ENCODE data around the gene MED16.

The MED16 gene

GRCh38 chr19:918152-918437 lies 25.1 kb upstream of the MED16 start:
- no peak overlapping the region for H3K4me3 ChIP-seq (ENCODE audit: extremely low read depth, insufficient read depth, low read length, poor library complexity, severe bottlenecking)
- 2 to 10% methylated on average over 6 to 8 of the region's 12 CpGs for WGBS, 2 experiments (ENCODE audit: insufficient coverage in 2 of 2)
- no peaks in the 10 kb centered on the region for H3K36me3 ChIP-seq (ENCODE audit: control insufficient read depth, insufficient read depth, low read length)
- H3K27ac ChIP-seq (ENCODE audit: low read depth, low read length, severe bottlenecking), result no peak overlapping the region
- no peaks in the 10 kb centered on the region for H3K4me1 ChIP-seq (ENCODE audit: control insufficient read depth, insufficient read depth, low read length, poor library complexity, severe bottlenecking)
- H3K9me3 ChIP-seq (ENCODE audit: control insufficient read depth, low read length), result no peaks in the 10 kb centered on the region

DNA sequence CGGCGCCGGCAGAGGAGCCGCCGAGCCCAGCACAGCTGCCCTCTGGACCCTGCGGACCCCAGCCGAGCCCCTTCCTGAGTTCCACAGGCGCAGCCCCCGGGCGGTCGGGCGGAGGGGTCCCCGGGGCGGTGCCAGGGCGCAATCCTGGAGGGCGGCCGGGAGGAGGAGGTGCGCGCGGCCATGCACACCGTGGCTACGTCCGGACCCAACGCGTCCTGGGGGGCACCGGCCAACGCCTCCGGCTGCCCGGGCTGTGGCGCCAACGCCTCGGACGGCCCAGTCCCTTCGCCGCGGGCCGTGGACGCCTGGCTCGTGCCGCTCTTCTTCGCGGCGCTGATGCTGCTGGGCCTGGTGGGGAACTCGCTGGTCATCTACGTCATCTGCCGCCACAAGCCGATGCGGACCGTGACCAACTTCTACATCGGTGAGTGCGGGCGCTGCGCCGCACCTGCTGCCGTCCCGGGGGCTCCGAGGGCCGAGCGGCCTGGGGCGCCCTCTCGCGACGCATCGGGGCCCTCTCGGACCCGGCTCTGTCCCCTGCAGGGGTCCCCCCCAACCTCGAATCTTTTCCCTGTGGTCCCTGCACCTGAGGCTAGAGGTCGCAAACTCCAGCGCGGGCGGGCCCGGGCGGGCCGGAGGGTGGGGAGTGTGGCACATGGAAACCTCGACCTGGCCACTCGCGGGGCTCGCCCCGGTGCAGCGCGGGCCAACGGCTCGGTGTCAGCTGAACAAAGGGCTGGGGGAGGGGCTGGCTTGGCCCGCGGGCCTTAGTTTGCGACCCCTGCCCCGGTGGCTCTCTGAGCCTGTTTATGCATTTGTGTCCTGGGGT lies 24.6 kb upstream of the MED16 start, which contains the start of gene KISS1R:
Gene KISS1R, plus strand, starts transcription at position 11 of the 829 bp plus-strand sequence. Its CDS starts 170 bp downstream, at position 181.
- Histone ChIP-seq H3K4me3 (ENCODE audit: extremely low read depth, insufficient read depth, low read length, poor library complexity, severe bottlenecking) (peak within 1 kb of the TSS; percentile 29), H3K27ac (ENCODE audit: low read depth, low read length, severe bottlenecking) (no peak within 1 kb of the TSS), H3K4me1 (ENCODE audit: control insufficient read depth, insufficient read depth, low read length, poor library complexity, severe bottlenecking) (no peaks in the 10 kb centered on the region), H3K36me3 (ENCODE audit: control insufficient read depth, insufficient read depth, low read length) (no peaks in the 10 kb centered on the region), H3K9me3 (ENCODE audit: control insufficient read depth, low read length) (no peaks in the 10 kb centered on the region)
- WGBS, 2 experiments (ENCODE audit: insufficient coverage in 2 of 2), result 0% methylated on average over 81 to 82 of the region's 87 CpGs

- H3K4me1 ChIP-seq (ENCODE audit: control insufficient read depth, insufficient read depth, low read length, poor library complexity, severe bottlenecking), result no peaks in the 10 kb centered on the region
- no peaks in the 10 kb centered on the region for H3K9me3 ChIP-seq (ENCODE audit: control insufficient read depth, low read length)
- WGBS, 2 experiments (ENCODE audit: insufficient coverage in 2 of 2), result 9 to 10% methylated on average over 23 of the region's 35 CpGs
- no peaks in the 10 kb centered on the region for H3K36me3 ChIP-seq (ENCODE audit: control insufficient read depth, insufficient read depth, low read length)
- H3K4me3 ChIP-seq (ENCODE audit: extremely low read depth, insufficient read depth, low read length, poor library complexity, severe bottlenecking), result peak overlapping the region; percentile 29
- H3K27ac ChIP-seq (ENCODE audit: low read depth, low read length, severe bottlenecking), result no peak overlapping the region
These were observed 23.8 kb upstream of the MED16 start for GRCh38 chr19:916645-917322.

DNA sequence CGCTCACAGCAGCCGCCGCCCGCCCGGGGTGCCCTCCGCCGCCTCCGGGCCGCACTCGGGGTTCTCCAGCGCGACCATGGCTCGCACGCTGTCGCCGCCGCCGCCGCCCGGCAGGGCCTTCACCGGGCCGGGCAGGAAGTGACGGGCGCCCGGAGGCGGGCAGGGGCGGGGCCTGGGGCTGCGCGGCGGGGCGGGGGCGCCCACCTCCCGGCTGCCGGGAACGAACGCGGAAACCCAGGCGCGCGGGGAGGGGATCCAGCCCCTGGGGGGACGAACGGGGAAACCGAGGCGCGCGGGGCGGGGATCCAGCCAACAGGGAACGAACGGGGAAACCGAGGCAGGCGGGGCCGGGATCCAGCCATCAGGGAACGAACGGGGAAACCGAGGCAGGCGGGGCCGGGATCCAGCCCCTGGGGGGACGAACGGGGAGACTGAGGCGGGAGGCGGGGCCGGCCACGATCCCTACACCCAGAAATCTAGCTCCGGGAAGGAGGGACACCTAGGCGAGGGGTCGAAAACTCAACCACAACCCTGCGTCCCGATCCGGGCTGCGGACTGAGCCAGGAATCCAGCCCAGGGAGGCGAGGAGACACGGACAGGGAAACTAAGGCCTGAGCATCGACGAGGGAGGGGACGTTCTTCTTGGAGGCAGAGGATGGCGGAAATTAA lies 20.2 kb upstream of the MED16 start, which contains the start of gene R3HDM4:
Gene R3HDM4, minus strand, starts transcription at position 140 of the 669 bp plus-strand sequence. Its CDS starts 62 bp downstream, at position 78.
- H3K4me3 ChIP-seq (ENCODE audit: extremely low read depth, insufficient read depth, low read length, poor library complexity, severe bottlenecking), result peak within 1 kb of the TSS; percentile 86
- peak within 1 kb of the TSS; percentile 41 for H3K27ac ChIP-seq (ENCODE audit: low read depth, low read length, severe bottlenecking)
- no peaks in the 10 kb centered on the region for H3K9me3 ChIP-seq (ENCODE audit: control insufficient read depth, low read length)
- H3K36me3 ChIP-seq (ENCODE audit: control insufficient read depth, insufficient read depth, low read length), result peaks cover 7% of the 10 kb centered on the region
- WGBS, 2 experiments (ENCODE audit: insufficient coverage in 2 of 2), result 5 to 6% methylated on average over 49 to 51 of the region's 76 CpGs
- H3K4me1 ChIP-seq (ENCODE audit: control insufficient read depth, insufficient read depth, low read length, poor library complexity, severe bottlenecking), result peaks cover 7% of the 10 kb centered on the region

DNA sequence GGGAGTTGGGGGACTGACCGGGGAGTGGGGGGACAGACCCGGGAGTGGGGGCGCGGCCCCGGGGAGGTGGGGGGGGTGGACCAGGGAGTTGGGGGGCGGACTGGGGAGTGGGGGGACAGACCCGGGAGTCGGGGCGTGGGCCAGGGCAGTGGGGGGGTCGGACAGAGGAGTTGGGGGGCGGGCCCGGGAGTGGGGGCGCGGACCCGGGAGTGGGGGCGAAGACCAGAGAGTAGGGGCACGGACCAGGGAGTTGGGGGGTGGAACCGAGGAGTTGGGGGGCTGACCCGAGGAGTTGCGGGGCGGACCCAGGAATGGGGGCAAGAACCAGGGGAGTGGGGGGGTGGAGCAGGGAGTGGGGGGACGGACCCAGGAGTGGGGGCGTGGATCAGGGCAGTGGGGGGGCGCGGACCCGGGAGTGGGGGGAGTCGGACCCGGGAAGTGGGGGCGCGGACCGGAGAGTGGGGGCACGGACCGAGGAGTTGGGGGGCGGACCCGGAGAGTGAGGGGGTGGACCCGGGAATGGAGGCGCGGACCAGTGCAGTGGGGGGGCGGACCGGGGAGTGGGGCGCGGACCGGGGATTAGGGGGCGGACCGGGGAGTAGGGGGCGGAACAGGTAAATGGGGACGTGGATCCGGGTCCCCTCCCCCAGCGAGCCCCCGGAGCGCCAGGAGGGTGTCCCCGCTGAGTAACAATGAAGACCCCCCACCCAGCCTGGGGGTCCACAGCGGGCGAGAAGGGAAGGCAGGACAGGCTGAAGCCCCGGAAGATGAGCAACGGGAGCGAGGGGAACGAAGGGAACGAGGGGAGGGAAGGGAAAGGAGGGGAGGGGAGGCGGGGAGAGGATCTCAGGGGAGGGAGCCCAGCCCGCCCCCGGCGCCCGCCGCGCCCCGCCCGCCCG lies 19.4 kb upstream of the MED16 start:
- 33% methylated on average over 16 of the region's 69 CpGs; no CpG with 5 or more reads in 1 of the 2 experiments for WGBS, 2 experiments (ENCODE audit: insufficient coverage in 2 of 2)
- H3K27ac ChIP-seq (ENCODE audit: low read depth, low read length, severe bottlenecking), result peak overlapping the region; percentile 41

DNA sequence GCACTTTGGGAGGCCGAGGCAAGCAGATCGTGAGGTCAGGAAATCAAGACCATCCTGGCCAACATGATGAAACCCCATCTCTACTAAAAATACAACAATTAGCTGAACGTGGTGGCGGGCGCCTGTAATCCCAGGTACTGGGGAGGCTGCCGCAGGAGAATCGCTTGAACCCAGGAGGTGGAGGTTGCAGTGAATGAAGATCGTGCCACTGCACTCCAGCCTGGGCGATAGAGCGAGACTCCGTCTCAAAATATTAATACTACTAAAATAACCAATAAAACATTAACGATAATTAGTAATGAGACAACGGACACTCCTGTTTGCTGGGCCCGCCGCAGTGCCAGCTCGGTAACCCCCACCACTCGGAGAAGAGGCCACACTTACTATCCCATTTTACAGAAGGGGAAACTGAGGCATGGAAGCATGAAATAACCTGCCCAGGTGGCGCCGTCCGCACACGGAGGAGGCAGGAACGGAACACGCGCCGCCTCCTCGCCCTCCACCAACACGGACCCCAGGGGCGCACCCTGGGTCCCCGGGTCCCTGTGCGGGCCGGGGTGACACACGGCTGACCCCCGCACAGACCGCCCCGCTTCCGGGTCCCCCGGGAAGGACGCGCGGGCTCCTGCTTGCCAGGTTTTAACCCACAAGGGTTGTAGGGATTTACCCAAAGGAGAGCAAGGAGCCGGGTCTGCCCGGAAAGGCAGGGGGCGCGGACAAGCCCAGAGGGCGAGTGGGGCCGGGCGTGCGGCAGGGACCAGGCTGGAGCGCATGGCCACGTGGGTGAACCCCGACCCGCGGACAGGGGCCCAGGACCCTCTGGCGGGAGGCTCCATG lies 18.4 kb upstream of the MED16 start:
- WGBS, 2 experiments (ENCODE audit: insufficient coverage in 2 of 2), result 97 to 99% methylated on average over 37 to 39 of the region's 54 CpGs
- H3K9me3 ChIP-seq (ENCODE audit: control insufficient read depth, low read length), result no peaks in the 10 kb centered on the region
- no peak overlapping the region for H3K27ac ChIP-seq (ENCODE audit: low read depth, low read length, severe bottlenecking)
- H3K4me1 ChIP-seq (ENCODE audit: control insufficient read depth, insufficient read depth, low read length, poor library complexity, severe bottlenecking), result peaks cover 7% of the 10 kb centered on the region
- no peak overlapping the region for H3K4me3 ChIP-seq (ENCODE audit: extremely low read depth, insufficient read depth, low read length, poor library complexity, severe bottlenecking)
- H3K36me3 ChIP-seq (ENCODE audit: control insufficient read depth, insufficient read depth, low read length), result peaks cover 7% of the 10 kb centered on the region

More for the DNA sequence above, 19.4 kb upstream of the MED16 start:
- no peaks in the 10 kb centered on the region for H3K9me3 ChIP-seq (ENCODE audit: control insufficient read depth, low read length)
- H3K4me1 ChIP-seq (ENCODE audit: control insufficient read depth, insufficient read depth, low read length, poor library complexity, severe bottlenecking), result peaks cover 7% of the 10 kb centered on the region
- peaks cover 7% of the 10 kb centered on the region for H3K36me3 ChIP-seq (ENCODE audit: control insufficient read depth, insufficient read depth, low read length)
- H3K4me3 ChIP-seq (ENCODE audit: extremely low read depth, insufficient read depth, low read length, poor library complexity, severe bottlenecking), result peak overlapping the region; percentile 86

DNA sequence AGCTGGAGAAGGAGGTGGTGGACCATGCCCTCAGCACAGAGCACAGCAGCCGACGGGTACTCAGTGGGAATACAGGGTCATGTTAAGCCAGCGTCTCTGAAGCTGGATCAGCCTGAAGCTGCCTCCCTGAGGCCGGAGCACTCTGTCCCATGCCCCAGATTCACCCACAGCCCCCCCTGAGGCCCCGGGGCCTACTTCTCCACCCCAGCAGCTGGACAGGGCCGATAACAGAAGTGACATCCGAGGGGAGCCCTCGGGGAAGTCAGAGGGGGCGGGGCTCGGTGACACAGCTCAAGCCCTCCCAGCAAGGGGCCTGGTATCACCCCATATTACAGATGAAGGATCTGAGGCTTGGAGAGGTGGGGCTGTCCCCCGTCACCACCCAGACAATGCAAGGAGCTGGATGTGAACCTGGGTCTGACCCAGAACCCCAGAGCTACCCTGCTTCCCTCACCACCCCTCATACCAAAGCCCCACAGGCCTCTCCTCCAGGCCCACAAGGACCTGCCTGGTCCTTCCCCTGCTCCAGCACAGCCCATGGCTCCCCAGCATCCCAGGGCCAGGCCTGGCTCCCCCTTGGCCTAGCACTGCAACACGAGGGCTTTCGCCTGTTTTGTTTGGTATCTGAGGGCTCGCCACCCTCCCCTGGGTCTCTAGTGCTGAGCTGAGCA lies 14.3 kb upstream of the MED16 start:
- Histone ChIP-seq H3K27ac (ENCODE audit: low read depth, low read length, severe bottlenecking) (no peak overlapping the region), H3K36me3 (ENCODE audit: control insufficient read depth, insufficient read depth, low read length) (peaks cover 16% of the 10 kb centered on the region), H3K4me3 (ENCODE audit: extremely low read depth, insufficient read depth, low read length, poor library complexity, severe bottlenecking) (no peak overlapping the region), H3K9me3 (ENCODE audit: control insufficient read depth, low read length) (no peaks in the 10 kb centered on the region), H3K4me1 (ENCODE audit: control insufficient read depth, insufficient read depth, low read length, poor library complexity, severe bottlenecking) (peaks cover 7% of the 10 kb centered on the region)
- WGBS, 2 experiments (ENCODE audit: insufficient coverage in 2 of 2), result 89 to 94% methylated on average over 9 to 13 of the region's 14 CpGs

- 98 to 100% methylated on average over 1 to 7 of the region's 7 CpGs for WGBS, 2 experiments (ENCODE audit: insufficient coverage in 2 of 2)
- H3K4me1 ChIP-seq (ENCODE audit: control insufficient read depth, insufficient read depth, low read length, poor library complexity, severe bottlenecking), result peaks cover 7% of the 10 kb centered on the region
- H3K9me3 ChIP-seq (ENCODE audit: control insufficient read depth, low read length), result no peaks in the 10 kb centered on the region
- H3K27ac ChIP-seq (ENCODE audit: low read depth, low read length, severe bottlenecking), result no peak overlapping the region
- no peak overlapping the region for H3K4me3 ChIP-seq (ENCODE audit: extremely low read depth, insufficient read depth, low read length, poor library complexity, severe bottlenecking)
- H3K36me3 ChIP-seq (ENCODE audit: control insufficient read depth, insufficient read depth, low read length), result peaks cover 24% of the 10 kb centered on the region
These were observed 13.5 kb upstream of the MED16 start for GRCh38 chr19:906480-906879.

- peaks cover 7% of the 10 kb centered on the region for H3K4me1 ChIP-seq (ENCODE audit: control insufficient read depth, insufficient read depth, low read length, poor library complexity, severe bottlenecking)
- no peak overlapping the region for H3K27ac ChIP-seq (ENCODE audit: low read depth, low read length, severe bottlenecking)
These were observed 11.6 kb upstream of the MED16 start for GRCh38 chr19:904545-904944.

More at GRCh38 chr19:904545-904944, 11.6 kb upstream of the MED16 start:
- Histone ChIP-seq H3K36me3 (ENCODE audit: control insufficient read depth, insufficient read depth, low read length) (peaks cover 30% of the 10 kb centered on the region), H3K4me3 (ENCODE audit: extremely low read depth, insufficient read depth, low read length, poor library complexity, severe bottlenecking) (no peak overlapping the region), H3K9me3 (ENCODE audit: control insufficient read depth, low read length) (no peaks in the 10 kb centered on the region)
- WGBS, 2 experiments (ENCODE audit: insufficient coverage in 2 of 2), result 96 to 98% methylated on average over 6 to 8 of the region's 8 CpGs

All from mesodermal cell (in vitro differentiated cells).